ENCODE results near the gene SLC66A1.

SLC66A1 gene

DNA sequence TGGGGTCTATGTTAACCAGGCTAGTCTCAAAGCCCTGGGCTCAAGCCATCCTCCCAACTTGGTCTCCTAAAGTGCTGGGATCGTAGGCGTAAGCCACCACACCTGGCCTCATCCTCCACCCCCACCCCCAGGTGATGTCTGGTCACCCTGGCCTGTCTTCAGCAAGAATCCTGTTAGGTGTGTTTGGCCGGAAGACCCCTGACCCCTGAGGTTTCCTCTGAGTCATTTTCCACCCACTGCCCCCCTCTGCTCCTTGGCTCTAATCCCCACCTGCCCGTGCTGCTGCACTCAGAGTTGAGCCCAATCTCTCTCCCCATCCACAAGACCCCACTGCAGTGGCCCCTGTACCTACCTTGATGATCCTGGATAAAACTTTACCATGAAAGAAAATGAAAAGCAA lies 25.2 kb downstream of the SLC66A1 start:
- Histone ChIP-seq H3K4me2 (ENCODE audit: low read length) (no peak overlapping the region), H3K9me3 (ENCODE audit: insufficient read depth, low read length) (no peaks in the 10 kb centered on the region), H3K9ac (ENCODE audit: low read length) (no peak overlapping the region), H2AFZ (ENCODE audit: low read depth, low read length) (no peak overlapping the region), H3K36me3 (replicated peaks; ENCODE audit: low read depth, low read length) (no peaks in the 10 kb centered on the region), H3K27me3 (ENCODE audit: low read depth, low read length) (no peaks in the 10 kb centered on the region), H3K79me2 (ENCODE audit: low read length) (no peaks in the 10 kb centered on the region), H3K4me3 (ENCODE audit: low read length) (no peak overlapping the region), H3K27ac (ENCODE audit: low read length) (no peak overlapping the region), H3K4me1 (ENCODE audit: low read length) (no peaks in the 10 kb centered on the region), H4K20me1 (ENCODE audit: insufficient read depth, low read length) (no peaks in the 10 kb centered on the region)
- TF ChIP-seq EZH2phosphoT487 (IDR thresholded peaks at IDR 0.05; ENCODE audit: low read depth), result no peak
- TF ChIP-seq, protein P1, sequence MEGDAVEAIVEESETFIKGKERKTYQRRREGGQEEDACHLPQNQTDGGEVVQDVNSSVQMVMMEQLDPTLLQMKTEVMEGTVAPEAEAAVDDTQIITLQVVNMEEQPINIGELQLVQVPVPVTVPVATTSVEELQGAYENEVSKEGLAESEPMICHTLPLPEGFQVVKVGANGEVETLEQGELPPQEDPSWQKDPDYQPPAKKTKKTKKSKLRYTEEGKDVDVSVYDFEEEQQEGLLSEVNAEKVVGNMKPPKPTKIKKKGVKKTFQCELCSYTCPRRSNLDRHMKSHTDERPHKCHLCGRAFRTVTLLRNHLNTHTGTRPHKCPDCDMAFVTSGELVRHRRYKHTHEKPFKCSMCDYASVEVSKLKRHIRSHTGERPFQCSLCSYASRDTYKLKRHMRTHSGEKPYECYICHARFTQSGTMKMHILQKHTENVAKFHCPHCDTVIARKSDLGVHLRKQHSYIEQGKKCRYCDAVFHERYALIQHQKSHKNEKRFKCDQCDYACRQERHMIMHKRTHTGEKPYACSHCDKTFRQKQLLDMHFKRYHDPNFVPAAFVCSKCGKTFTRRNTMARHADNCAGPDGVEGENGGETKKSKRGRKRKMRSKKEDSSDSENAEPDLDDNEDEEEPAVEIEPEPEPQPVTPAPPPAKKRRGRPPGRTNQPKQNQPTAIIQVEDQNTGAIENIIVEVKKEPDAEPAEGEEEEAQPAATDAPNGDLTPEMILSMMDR (IDR thresholded peaks at IDR 0.05; ENCODE audit: low read depth, low read length), result no peak

DNA sequence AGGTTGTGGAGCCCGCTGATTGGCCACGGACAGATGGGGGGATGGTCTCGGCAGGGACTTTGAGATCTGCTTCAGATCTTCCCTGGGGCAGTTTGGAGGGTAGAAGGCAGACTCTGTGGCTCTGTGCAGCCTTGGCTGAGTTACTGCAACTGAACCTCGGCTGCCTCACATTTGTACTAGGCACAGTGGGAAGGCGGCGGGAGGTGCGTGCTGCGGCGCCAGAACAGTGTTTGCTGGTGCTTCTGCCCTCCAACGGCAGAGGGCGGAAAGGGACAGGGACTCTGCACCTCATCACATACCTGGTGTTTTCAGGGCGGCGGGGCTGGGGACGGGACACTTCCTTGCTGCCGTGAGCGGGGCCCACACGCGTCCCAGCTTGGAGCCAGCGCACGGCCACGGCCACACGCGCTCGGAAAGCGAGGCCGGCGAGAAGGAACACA lies 26.2 kb downstream of the SLC66A1 start:
- H3K36me3 ChIP-seq (replicated peaks; ENCODE audit: low read depth, low read length), result no peaks in the 10 kb centered on the region
- H3K27ac ChIP-seq (ENCODE audit: low read length), result no peak overlapping the region
- no peaks in the 10 kb centered on the region for H4K20me1 ChIP-seq (ENCODE audit: insufficient read depth, low read length)
- H2AFZ ChIP-seq (ENCODE audit: low read depth, low read length), result no peak overlapping the region
- H3K4me3 ChIP-seq (ENCODE audit: low read length), result no peak overlapping the region
- no peaks in the 10 kb centered on the region for H3K9me3 ChIP-seq (ENCODE audit: insufficient read depth, low read length)
- H3K4me2 ChIP-seq (ENCODE audit: low read length), result no peak overlapping the region
- H3K4me1 ChIP-seq (ENCODE audit: low read length), result no peaks in the 10 kb centered on the region
- no peak for TF ChIP-seq EZH2phosphoT487 (IDR thresholded peaks at IDR 0.05; ENCODE audit: low read depth)
- TF ChIP-seq, protein P1 (IDR thresholded peaks at IDR 0.05; ENCODE audit: low read depth, low read length), result no peak
- H3K79me2 ChIP-seq (ENCODE audit: low read length), result no peaks in the 10 kb centered on the region
- H3K27me3 ChIP-seq (ENCODE audit: low read depth, low read length), result no peaks in the 10 kb centered on the region
- H3K9ac ChIP-seq (ENCODE audit: low read length), result no peak overlapping the region

DNA sequence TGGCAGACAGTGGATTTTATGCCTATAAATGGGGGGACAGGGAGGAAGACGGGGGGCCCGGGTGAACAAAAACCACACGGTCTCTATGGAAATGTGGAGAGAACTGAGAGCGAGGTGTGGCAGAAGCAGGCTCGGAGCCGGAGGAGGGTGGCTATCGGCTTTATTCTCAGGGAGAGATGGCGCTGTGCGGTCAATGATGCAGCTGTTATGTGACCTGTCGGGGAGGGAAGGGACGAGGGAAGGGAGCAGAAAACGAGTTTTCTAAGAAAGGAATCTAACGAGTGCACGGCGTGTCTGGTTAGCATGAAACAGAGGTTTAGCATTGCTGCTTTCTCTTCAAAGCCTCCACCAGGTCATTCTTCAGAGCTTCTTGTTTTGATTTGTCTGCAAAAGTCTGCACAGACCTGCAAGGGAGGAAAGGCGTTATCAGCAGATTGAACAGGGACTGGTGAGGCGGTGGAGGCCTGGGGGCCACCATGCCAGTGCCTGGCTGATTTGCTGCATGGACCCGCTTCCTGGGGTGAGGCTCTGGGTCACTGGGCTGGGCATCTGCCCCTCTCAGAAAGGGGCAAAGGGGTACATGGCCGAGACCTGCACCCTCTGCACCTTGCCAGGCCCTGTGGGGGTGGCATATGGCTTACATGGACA lies 27.2 kb downstream of the SLC66A1 start:
- H3K27ac ChIP-seq (ENCODE audit: low read length), result no peak overlapping the region
- H3K4me2 ChIP-seq (ENCODE audit: low read length), result no peak overlapping the region
- TF ChIP-seq, protein P1 (IDR thresholded peaks at IDR 0.05; ENCODE audit: low read depth, low read length), result no peak
- TF ChIP-seq EZH2phosphoT487 (IDR thresholded peaks at IDR 0.05; ENCODE audit: low read depth), result no peak
- H3K4me3 ChIP-seq (ENCODE audit: low read length), result no peak overlapping the region
- H2AFZ ChIP-seq (ENCODE audit: low read depth, low read length), result no peak overlapping the region
- no peaks in the 10 kb centered on the region for H3K36me3 ChIP-seq (replicated peaks; ENCODE audit: low read depth, low read length)
- no peaks in the 10 kb centered on the region for H3K79me2 ChIP-seq (ENCODE audit: low read length)
- H3K27me3 ChIP-seq (ENCODE audit: low read depth, low read length), result no peaks in the 10 kb centered on the region
- H4K20me1 ChIP-seq (ENCODE audit: insufficient read depth, low read length), result no peaks in the 10 kb centered on the region
- no peaks in the 10 kb centered on the region for H3K4me1 ChIP-seq (ENCODE audit: low read length)
- H3K9me3 ChIP-seq (ENCODE audit: insufficient read depth, low read length), result no peaks in the 10 kb centered on the region
- H3K9ac ChIP-seq (ENCODE audit: low read length), result no peak overlapping the region

DNA sequence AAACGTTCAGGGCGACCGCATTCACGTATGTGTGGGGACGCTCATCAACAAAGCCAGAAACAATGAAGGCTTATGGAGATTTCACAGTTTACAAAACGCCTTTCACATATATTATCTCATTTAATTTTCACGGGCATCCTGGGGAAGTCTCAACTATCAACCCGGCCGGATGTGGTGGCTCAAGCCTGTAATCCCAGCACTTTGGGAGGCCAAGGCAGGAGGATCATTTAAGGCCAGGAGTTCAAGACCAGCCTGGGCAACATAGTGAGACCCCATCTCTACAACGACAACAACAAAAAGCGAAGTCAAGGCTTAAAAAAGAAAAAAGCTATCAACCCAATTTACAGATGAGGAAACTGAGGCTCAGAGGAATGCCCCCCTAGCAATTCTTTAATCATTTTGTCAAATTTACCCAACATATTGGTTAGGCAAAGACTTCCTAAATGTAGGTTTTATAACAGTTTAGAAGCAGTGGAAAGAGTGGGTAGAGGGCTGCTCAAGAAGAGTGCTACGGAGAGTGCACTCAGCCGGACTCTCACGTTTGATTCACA lies 28.3 kb downstream of the SLC66A1 start:
- no peak overlapping the region for H3K27ac ChIP-seq (ENCODE audit: low read length)
- no peak overlapping the region for H3K9ac ChIP-seq (ENCODE audit: low read length)
- H4K20me1 ChIP-seq (ENCODE audit: insufficient read depth, low read length), result no peaks in the 10 kb centered on the region
- H3K9me3 ChIP-seq (ENCODE audit: insufficient read depth, low read length), result no peaks in the 10 kb centered on the region
- H3K27me3 ChIP-seq (ENCODE audit: low read depth, low read length), result no peaks in the 10 kb centered on the region
- no peak for TF ChIP-seq EZH2phosphoT487 (IDR thresholded peaks at IDR 0.05; ENCODE audit: low read depth)
- TF ChIP-seq, protein P1 (IDR thresholded peaks at IDR 0.05; ENCODE audit: low read depth, low read length), result no peak
- H3K79me2 ChIP-seq (ENCODE audit: low read length), result no peaks in the 10 kb centered on the region
- no peak overlapping the region for H3K4me3 ChIP-seq (ENCODE audit: low read length)
- no peaks in the 10 kb centered on the region for H3K4me1 ChIP-seq (ENCODE audit: low read length)
- no peak overlapping the region for H2AFZ ChIP-seq (ENCODE audit: low read depth, low read length)
- no peak overlapping the region for H3K4me2 ChIP-seq (ENCODE audit: low read length)
- no peaks in the 10 kb centered on the region for H3K36me3 ChIP-seq (replicated peaks; ENCODE audit: low read depth, low read length)

All from OCI-LY3 (cell line).